OCI-LY1 (cell line): ENCODE measurements around the gene SYPL1.
A peak's percentile ranks its signal among the peaks of the same experiment; 100 is the strongest.

Experiments used
- H2AFZ ChIP-seq: fragments of 200-600 bp; sonication (generic), shearing (Covaris generic); 2 replicates; pipeline ENCODE4 v1.6.0; 2014; ENCODE audit warnings: antibody characterized with exemption, mild to moderate bottlenecking, low read length
- H3F3A ChIP-seq: fragments of 200-600 bp; sonication (generic), shearing (Covaris generic); 2 replicates; pipeline ENCODE4 v1.6.0; 2014; ENCODE audit warnings: mild to moderate bottlenecking, antibody characterized with exemption, low read length, moderate library complexity; ENCODE audit not compliant: insufficient read depth
- H3K27ac ChIP-seq: fragments of 200-600 bp; sonication (generic); 2 replicates; pipeline ENCODE4 v1.5.1; 2014; ENCODE audit warnings: low read length, mixed run types, mild to moderate bottlenecking, low read depth; ENCODE audit not compliant: poor library complexity, severe bottlenecking
- H3K27me3 ChIP-seq: fragments of 200-600 bp; sonication (generic); 2 replicates; pipeline ENCODE4 v1.6.0; 2014; ENCODE audit warnings: antibody characterized with exemption, mild to moderate bottlenecking, low read length, moderate library complexity; ENCODE audit not compliant: insufficient read depth
- H3K36me3 ChIP-seq: fragments of 200-600 bp; sonication (generic); 2 replicates; pipeline ENCODE4 v1.6.1; 2014; ENCODE audit warnings: mild to moderate bottlenecking, antibody characterized with exemption, low read length, moderate library complexity, mixed read lengths; ENCODE audit not compliant: insufficient read depth
- H3K4me1 ChIP-seq: fragments of 200-600 bp; sonication (generic); 2 replicates; pipeline ENCODE4 v1.5.1; 2014; ENCODE audit warnings: mild to moderate bottlenecking, low read length, moderate library complexity; ENCODE audit not compliant: insufficient read depth, severe bottlenecking
- H3K4me2 ChIP-seq: fragments of 200-600 bp; sonication (generic), shearing (Covaris generic); 2 replicates; pipeline ENCODE4 v1.6.1; 2014; ENCODE audit warnings: low read length
- H3K4me3 ChIP-seq: fragments of 200-600 bp; sonication (generic); 2 replicates; pipeline ENCODE4 v1.5.1; 2014; ENCODE audit warnings: low read length, low read depth, mild to moderate bottlenecking, mixed read lengths; ENCODE audit not compliant: poor library complexity, severe bottlenecking
- H3K79me2 ChIP-seq: fragments of 200-600 bp; shearing (Covaris generic); 2 replicates; pipeline ENCODE4 v1.6.1; 2016; ENCODE audit warnings: mixed run types, low read length, mixed read lengths; ENCODE audit not compliant: insufficient read depth
- H3K9ac ChIP-seq: fragments of 200-600 bp; sonication (generic), shearing (Covaris generic); 2 replicates; pipeline ENCODE4 v1.6.1; 2014; ENCODE audit warnings: mild to moderate bottlenecking, low read length, mixed read lengths
- H3K9me2 ChIP-seq: fragments of 200-600 bp; sonication (generic), shearing (Covaris generic); 2 replicates; pipeline ENCODE4 v1.6.1; 2014; ENCODE audit warnings: low read depth, mild to moderate bottlenecking, low read length, mixed read lengths
- H3K9me3 ChIP-seq: fragments of 200-600 bp; shearing (Covaris generic); 2 replicates; pipeline ENCODE4 v1.6.1; 2014; ENCODE audit warnings: low read length, mixed read lengths
- H4K20me1 ChIP-seq: fragments of 200-600 bp; sonication (generic), shearing (Covaris generic); 2 replicates; pipeline ENCODE4 v1.6.0; 2016; ENCODE audit warnings: mild to moderate bottlenecking, low read length; ENCODE audit not compliant: insufficient read depth
- EZH2 ChIP-seq: fragments of 200-600 bp; sonication (generic), shearing (Covaris generic); IDR thresholded peaks from 2 replicates; pipeline ENCODE4 v1.8.0; 2017; ENCODE audit warnings: borderline replicate concordance, mixed run types, mild to moderate bottlenecking, antibody characterized with exemption, low read length, moderate library complexity, mixed read lengths
- TF ChIP-seq, protein P1 (sequence below): fragments of 200-600 bp; sonication (generic), shearing (Covaris generic); IDR thresholded peaks from 2 replicates; pipeline ENCODE4 v1.5.1; 2017; ENCODE audit warnings: mild to moderate bottlenecking, antibody characterized with exemption, low read length, moderate library complexity, mixed read lengths

The SYPL1 gene

GRCh38 chr7:106083717-106084116 is 28.4 kb downstream of the SYPL1 start:
- Histone ChIP-seq H3K27me3 (no peaks in the 10 kb centered on the region), H3K4me3 (no peak overlapping the region), H3K79me2 (no peaks in the 10 kb centered on the region), H3K4me1 (peaks cover 67% of the 10 kb centered on the region), H3K4me2 (peak overlapping the region; percentile 10; the same call in 1 of the 2 replicates), H3K27ac (peak overlapping the region; percentile 87), H3K36me3 (peaks cover 11% of the 10 kb centered on the region), H3F3A (peaks cover 8% of the 10 kb centered on the region; the same call in 1 of the 2 replicates), H3K9me3 (no peaks in the 10 kb centered on the region), H2AFZ (no peak overlapping the region), H3K9me2 (no peaks in the 10 kb centered on the region), H4K20me1 (no peaks in the 10 kb centered on the region), H3K9ac (peak overlapping the region; percentile 34; the same call in 1 of the 2 replicates)
- no peak for TF ChIP-seq EZH2
- TF ChIP-seq, protein P1, sequence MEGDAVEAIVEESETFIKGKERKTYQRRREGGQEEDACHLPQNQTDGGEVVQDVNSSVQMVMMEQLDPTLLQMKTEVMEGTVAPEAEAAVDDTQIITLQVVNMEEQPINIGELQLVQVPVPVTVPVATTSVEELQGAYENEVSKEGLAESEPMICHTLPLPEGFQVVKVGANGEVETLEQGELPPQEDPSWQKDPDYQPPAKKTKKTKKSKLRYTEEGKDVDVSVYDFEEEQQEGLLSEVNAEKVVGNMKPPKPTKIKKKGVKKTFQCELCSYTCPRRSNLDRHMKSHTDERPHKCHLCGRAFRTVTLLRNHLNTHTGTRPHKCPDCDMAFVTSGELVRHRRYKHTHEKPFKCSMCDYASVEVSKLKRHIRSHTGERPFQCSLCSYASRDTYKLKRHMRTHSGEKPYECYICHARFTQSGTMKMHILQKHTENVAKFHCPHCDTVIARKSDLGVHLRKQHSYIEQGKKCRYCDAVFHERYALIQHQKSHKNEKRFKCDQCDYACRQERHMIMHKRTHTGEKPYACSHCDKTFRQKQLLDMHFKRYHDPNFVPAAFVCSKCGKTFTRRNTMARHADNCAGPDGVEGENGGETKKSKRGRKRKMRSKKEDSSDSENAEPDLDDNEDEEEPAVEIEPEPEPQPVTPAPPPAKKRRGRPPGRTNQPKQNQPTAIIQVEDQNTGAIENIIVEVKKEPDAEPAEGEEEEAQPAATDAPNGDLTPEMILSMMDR, result no peak

- H3K27ac ChIP-seq, result peak overlapping the region; percentile 87
- H3K79me2 ChIP-seq, result no peaks in the 10 kb centered on the region
- TF ChIP-seq, protein P1, result peak; percentile 53
- no peak for TF ChIP-seq EZH2
- no peaks in the 10 kb centered on the region for H3K9me3 ChIP-seq
- H3K9me2 ChIP-seq, result no peaks in the 10 kb centered on the region
- H3K4me2 ChIP-seq, result peak overlapping the region; percentile 25
- no peaks in the 10 kb centered on the region for H3K36me3 ChIP-seq
- peaks cover 8% of the 10 kb centered on the region; the same call in 1 of the 2 replicates for H3F3A ChIP-seq
- peaks cover 77% of the 10 kb centered on the region for H3K4me1 ChIP-seq
- H4K20me1 ChIP-seq, result no peaks in the 10 kb centered on the region
- H3K27me3 ChIP-seq, result no peaks in the 10 kb centered on the region
- H2AFZ ChIP-seq, result no peak overlapping the region
- H3K9ac ChIP-seq, result peak overlapping the region; percentile 43
- H3K4me3 ChIP-seq, result no peak overlapping the region
These were observed 29.8 kb downstream of the SYPL1 start for GRCh38 chr7:106082087-106082854.

DNA sequence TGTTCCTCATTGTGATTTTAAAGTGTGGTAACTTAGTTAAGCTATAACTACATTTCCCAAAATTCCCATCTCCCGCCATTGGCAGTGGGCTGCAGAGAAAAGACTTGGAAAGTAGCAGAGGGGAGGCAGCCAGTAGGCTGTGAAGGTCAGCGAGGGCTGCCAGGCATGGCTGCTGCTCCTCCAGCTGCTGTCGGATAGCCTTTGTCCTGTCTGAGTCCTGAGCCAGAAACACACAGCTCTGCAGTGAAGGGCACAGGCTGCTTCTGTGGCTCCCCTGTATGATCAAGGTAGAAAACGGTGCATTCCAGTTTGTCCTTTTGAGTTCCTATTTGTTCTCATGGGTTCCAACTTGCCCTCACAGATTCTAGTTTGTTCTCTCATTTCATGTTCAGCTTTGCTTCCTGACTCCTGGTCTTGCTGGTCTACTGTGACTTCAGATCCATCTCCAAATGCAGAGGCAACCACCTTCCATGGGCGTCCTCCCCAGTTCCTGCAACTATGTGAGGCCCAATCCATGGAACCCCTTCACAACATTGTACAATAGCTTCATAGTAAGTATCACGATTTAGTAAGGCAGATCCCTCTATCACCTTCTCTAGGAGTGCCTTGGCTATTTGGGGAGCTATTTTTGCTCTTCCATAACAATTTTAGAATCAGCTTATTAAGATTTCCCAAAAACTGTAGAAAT is 31.7 kb downstream of the SYPL1 start:
- H4K20me1 ChIP-seq, result no peaks in the 10 kb centered on the region
- no peaks in the 10 kb centered on the region for H3K9me2 ChIP-seq
- H3K79me2 ChIP-seq, result no peaks in the 10 kb centered on the region
- no peak for TF ChIP-seq EZH2
- no peaks in the 10 kb centered on the region for H3K27me3 ChIP-seq
- peaks cover 17% of the 10 kb centered on the region; the same call in 1 of the 2 replicates for H3F3A ChIP-seq
- H3K9ac ChIP-seq, result peak overlapping the region; percentile 54
- H3K27ac ChIP-seq, result peak overlapping the region; percentile 87
- H3K36me3 ChIP-seq, result no peaks in the 10 kb centered on the region
- no peak overlapping the region for H3K4me3 ChIP-seq
- H3K4me1 ChIP-seq, result peaks cover 89% of the 10 kb centered on the region
- no peaks in the 10 kb centered on the region for H3K9me3 ChIP-seq
- peak overlapping the region; percentile 41; the same call in 1 of the 2 replicates for H3K4me2 ChIP-seq
- no peak overlapping the region for H2AFZ ChIP-seq
